Loucy (cell line): ENCODE results near the gene SUCLG1.

Source experiments
- H2AFZ ChIP-seq: fragments of 200-600 bp; sonication (generic); 2 replicates; pipeline ENCODE4 v1.6.0; 2016; ENCODE audit warnings: antibody characterized with exemption, mild to moderate bottlenecking, low read length, moderate library complexity
- H3F3A ChIP-seq: fragments of 200-600 bp; 2 replicates; pipeline ENCODE4 v1.6.0; 2016; ENCODE audit warnings: antibody characterized with exemption, low read depth, mild to moderate bottlenecking
- H3K27me3 ChIP-seq: fragments of 200-600 bp; sonication (generic); 2 replicates; pipeline ENCODE4 v1.6.1; 2014; ENCODE audit warnings: low read length, mild to moderate bottlenecking; ENCODE audit not compliant: insufficient read depth, poor library complexity, severe bottlenecking
- H3K36me3 ChIP-seq: fragments of 200-600 bp; sonication (generic); 2 replicates; pipeline ENCODE4 v1.6.1; 2016; ENCODE audit warnings: low read length; ENCODE audit not compliant: insufficient read depth
- H3K4me1 ChIP-seq: fragments of 200-600 bp; sonication (generic); 2 replicates; pipeline ENCODE4 v1.5.1; 2014; ENCODE audit warnings: low read length, mild to moderate bottlenecking; ENCODE audit not compliant: insufficient read depth, poor library complexity, severe bottlenecking
- H3K4me2 ChIP-seq: fragments of 200-600 bp; sonication (generic); 2 replicates; pipeline ENCODE4 v1.6.0; 2014; ENCODE audit warnings: antibody characterized with exemption, low read length, low read depth, mild to moderate bottlenecking; ENCODE audit not compliant: poor library complexity, severe bottlenecking
- H3K4me3 ChIP-seq: fragments of 200-600 bp; sonication (generic); 2 replicates; pipeline ENCODE4 v1.5.1; 2014; ENCODE audit warnings: low read length, mild to moderate bottlenecking, mixed read lengths; ENCODE audit not compliant: poor library complexity, severe bottlenecking
- H3K79me2 ChIP-seq: fragments of 200-600 bp; sonication (generic); 2 replicates; pipeline ENCODE4 v1.6.1; 2014; ENCODE audit warnings: low read length; ENCODE audit not compliant: insufficient read depth
- H3K9ac ChIP-seq: fragments of 200-600 bp; sonication (generic); 2 replicates; pipeline ENCODE4 v1.6.0; 2014; ENCODE audit warnings: mild to moderate bottlenecking, low read depth, low read length, moderate library complexity; ENCODE audit not compliant: poor library complexity, severe bottlenecking
- H3K9me2 ChIP-seq: fragments of 200-600 bp; sonication (generic); replicated peaks from 2 replicates; pipeline ENCODE4 v1.6.1; 2016; ENCODE audit warnings: low read depth, low read length, mixed read lengths
- H3K9me3 ChIP-seq: fragments of 200-600 bp; sonication (generic); 2 replicates; pipeline ENCODE4 v1.6.1; 2014; ENCODE audit warnings: mild to moderate bottlenecking, antibody characterized with exemption, low read length, low read depth; ENCODE audit not compliant: insufficient read depth
- H4K20me1 ChIP-seq: fragments of 200-600 bp; sonication (generic); 2 replicates; pipeline ENCODE4 v1.6.0; 2014; ENCODE audit warnings: antibody characterized with exemption, low read length, mild to moderate bottlenecking; ENCODE audit not compliant: insufficient read depth, poor library complexity, severe bottlenecking
- EZH2phosphoT487 ChIP-seq: fragments of 200-600 bp; IDR thresholded peaks from 2 replicates; pipeline ENCODE4 v1.6.1; 2018; ENCODE audit warnings: antibody characterized with exemption, mild to moderate bottlenecking, moderate library complexity, borderline replicate concordance
- TF ChIP-seq, protein P1 (sequence below): fragments of 200-600 bp; sonication (generic); conservative IDR thresholded peaks from 2 replicates; pipeline ENCODE4 v1.5.1; 2014; ENCODE audit warnings: mild to moderate bottlenecking, antibody characterized with exemption, low read length

Gene SUCLG1

DNA sequence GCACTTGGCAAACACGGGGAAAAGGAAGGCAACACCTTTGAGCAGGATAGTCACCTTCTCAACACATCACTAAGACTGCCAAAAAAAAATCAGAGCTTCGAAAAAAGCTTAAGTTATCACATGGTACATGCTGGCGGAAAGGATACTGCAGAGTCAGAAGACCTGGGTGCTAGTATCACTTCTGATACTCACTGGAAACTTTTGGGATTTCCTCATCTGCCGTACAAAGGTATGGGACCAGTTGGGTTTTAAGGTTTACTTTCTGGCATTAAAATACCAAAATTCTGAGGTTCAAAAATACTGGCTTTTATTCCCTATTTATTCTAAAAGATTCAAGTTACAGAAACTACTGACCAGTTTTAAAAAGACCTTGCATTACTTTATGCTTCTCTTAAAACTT lies 2.9 kb downstream of the SUCLG1 start:
- no peak overlapping the region for H3K4me2 ChIP-seq
- peaks cover 64% of the 10 kb centered on the region for H3K79me2 ChIP-seq

GRCh38 chr2:84454581-84454980 lies 4.5 kb downstream of the SUCLG1 start:
- TF ChIP-seq, protein P1, sequence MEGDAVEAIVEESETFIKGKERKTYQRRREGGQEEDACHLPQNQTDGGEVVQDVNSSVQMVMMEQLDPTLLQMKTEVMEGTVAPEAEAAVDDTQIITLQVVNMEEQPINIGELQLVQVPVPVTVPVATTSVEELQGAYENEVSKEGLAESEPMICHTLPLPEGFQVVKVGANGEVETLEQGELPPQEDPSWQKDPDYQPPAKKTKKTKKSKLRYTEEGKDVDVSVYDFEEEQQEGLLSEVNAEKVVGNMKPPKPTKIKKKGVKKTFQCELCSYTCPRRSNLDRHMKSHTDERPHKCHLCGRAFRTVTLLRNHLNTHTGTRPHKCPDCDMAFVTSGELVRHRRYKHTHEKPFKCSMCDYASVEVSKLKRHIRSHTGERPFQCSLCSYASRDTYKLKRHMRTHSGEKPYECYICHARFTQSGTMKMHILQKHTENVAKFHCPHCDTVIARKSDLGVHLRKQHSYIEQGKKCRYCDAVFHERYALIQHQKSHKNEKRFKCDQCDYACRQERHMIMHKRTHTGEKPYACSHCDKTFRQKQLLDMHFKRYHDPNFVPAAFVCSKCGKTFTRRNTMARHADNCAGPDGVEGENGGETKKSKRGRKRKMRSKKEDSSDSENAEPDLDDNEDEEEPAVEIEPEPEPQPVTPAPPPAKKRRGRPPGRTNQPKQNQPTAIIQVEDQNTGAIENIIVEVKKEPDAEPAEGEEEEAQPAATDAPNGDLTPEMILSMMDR: no peak
- no peak for TF ChIP-seq EZH2phosphoT487
- H3K9ac ChIP-seq: no peak overlapping the region
- peaks cover 22% of the 10 kb centered on the region for H4K20me1 ChIP-seq
- no peaks in the 10 kb centered on the region for H3K9me3 ChIP-seq
- H3F3A ChIP-seq: no peaks in the 10 kb centered on the region
- H3K4me2 ChIP-seq: peak overlapping the region; percentile 28
- H2AFZ ChIP-seq: no peak overlapping the region
- peaks cover 66% of the 10 kb centered on the region for H3K79me2 ChIP-seq
- H3K27me3 ChIP-seq: no peaks in the 10 kb centered on the region
- no peaks in the 10 kb centered on the region for H3K36me3 ChIP-seq
- no peak overlapping the region for H3K4me3 ChIP-seq
- H3K4me1 ChIP-seq: peaks cover 24% of the 10 kb centered on the region
- no peaks in the 10 kb centered on the region for H3K9me2 ChIP-seq

More for the DNA sequence above, 2.9 kb downstream of the SUCLG1 start:
- Histone ChIP-seq H3K9ac (no peak overlapping the region), H3F3A (no peaks in the 10 kb centered on the region), H2AFZ (no peak overlapping the region), H3K9me2 (no peaks in the 10 kb centered on the region), H3K9me3 (no peaks in the 10 kb centered on the region), H3K4me3 (no peak overlapping the region), H3K36me3 (no peaks in the 10 kb centered on the region), H3K4me1 (peaks cover 26% of the 10 kb centered on the region), H3K27me3 (no peaks in the 10 kb centered on the region), H4K20me1 (peaks cover 18% of the 10 kb centered on the region)
- no peak for TF ChIP-seq EZH2phosphoT487
- TF ChIP-seq, protein P1: no peak

DNA sequence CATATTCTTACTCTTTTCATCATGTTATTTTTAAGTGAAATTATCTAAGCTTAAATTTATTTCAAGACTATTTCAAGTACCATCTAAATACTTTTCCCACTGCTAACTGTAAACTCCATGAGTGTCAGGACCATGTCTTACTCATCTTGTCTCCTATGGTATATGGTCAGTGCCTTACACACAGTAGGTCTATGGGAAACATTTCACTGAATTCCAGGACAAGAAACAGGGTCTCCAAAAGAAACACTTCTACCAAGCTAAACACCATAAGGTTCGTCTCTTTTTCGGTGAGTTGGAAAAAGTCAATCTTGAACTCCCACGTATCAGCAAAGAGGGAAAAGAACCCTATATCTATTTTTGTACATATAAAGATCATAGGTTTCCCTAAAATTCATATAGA lies 6.5 kb downstream of the SUCLG1 start:
- H3F3A ChIP-seq: no peaks in the 10 kb centered on the region
- peaks cover 52% of the 10 kb centered on the region for H3K79me2 ChIP-seq
- H3K4me1 ChIP-seq: peaks cover 17% of the 10 kb centered on the region
- no peaks in the 10 kb centered on the region for H3K27me3 ChIP-seq
- peaks cover 9% of the 10 kb centered on the region for H4K20me1 ChIP-seq
- H3K36me3 ChIP-seq: 0 out of 2 replicates have a peak, but pooled peaks cover 9% of the 10 kb centered on the region
- no peak overlapping the region for H3K4me2 ChIP-seq
- no peak overlapping the region for H3K9ac ChIP-seq
- H2AFZ ChIP-seq: no peak overlapping the region
- H3K4me3 ChIP-seq: no peak overlapping the region
- TF ChIP-seq, protein P1: no peak
- no peak for TF ChIP-seq EZH2phosphoT487
- H3K9me3 ChIP-seq: no peaks in the 10 kb centered on the region
- H3K9me2 ChIP-seq: no peaks in the 10 kb centered on the region
